Activated T-cell treated with anti-CD3 and anti-CD28 coated beads, Interleukin-2, amount 50 U/mL, for 24 hours (primary cell): ENCODE results near the gene R3HDM2.

Source experiments
- DNase-seq: peaks from one replicate; pipeline ENCODE4 v3.0.0-alpha.2; 2020
- H3K27ac Mint-ChIP-seq: 2 replicates; pipeline ENCODE4 v1.8.0; 2020; ENCODE audit warnings: mild to moderate bottlenecking, mixed read lengths
- H3K27me3 Mint-ChIP-seq: 2 replicates; pipeline ENCODE4 v1.8.0; 2020; ENCODE audit warnings: mixed read lengths
- H3K36me3 Mint-ChIP-seq: 2 replicates; pipeline ENCODE4 v1.8.0; 2020; ENCODE audit warnings: low read depth, mixed read lengths
- H3K4me1 Mint-ChIP-seq: 2 replicates; pipeline ENCODE4 v1.8.0; 2020; ENCODE audit warnings: low read depth, mixed read lengths
- H3K4me3 Mint-ChIP-seq: 2 replicates; pipeline ENCODE4 v1.8.0; 2020; ENCODE audit warnings: mild to moderate bottlenecking, moderate library complexity, mixed read lengths
- H3K9me3 Mint-ChIP-seq: 2 replicates; pipeline ENCODE4 v1.8.0; 2020; ENCODE audit warnings: mixed read lengths

Gene R3HDM2

GRCh38 chr12:57225680-57226210 lies 205.1 kb downstream of the R3HDM2 start:
- Mint-ChIP-seq H3K9me3 (no peaks in the 10 kb centered on the region), H3K4me3 (peak overlapping the region; percentile 29), H3K36me3 (peaks cover 16% of the 10 kb centered on the region), H3K4me1 (peaks cover 63% of the 10 kb centered on the region), H3K27ac (no peak overlapping the region), H3K27me3 (peaks cover 67% of the 10 kb centered on the region)
- no peak for DNase-seq

- Mint-ChIP-seq H3K27ac (no peak overlapping the region), H3K27me3 (peaks cover 71% of the 10 kb centered on the region), H3K36me3 (peaks cover 10% of the 10 kb centered on the region), H3K4me1 (peaks cover 60% of the 10 kb centered on the region), H3K4me3 (peak overlapping the region; percentile 35), H3K9me3 (no peaks in the 10 kb centered on the region)
- peak; percentile 72 for DNase-seq
Observed at GRCh38 chr12:57224973-57225679, 205.7 kb downstream of the R3HDM2 start.

GRCh38 chr12:57224278-57224972 lies 206.4 kb downstream of the R3HDM2 start:
- no peak overlapping the region for H3K27ac Mint-ChIP-seq
- peaks cover 3% of the 10 kb centered on the region for H3K36me3 Mint-ChIP-seq
- peaks cover 76% of the 10 kb centered on the region for H3K27me3 Mint-ChIP-seq
- no peaks in the 10 kb centered on the region for H3K9me3 Mint-ChIP-seq
- DNase-seq: no peak
- H3K4me3 Mint-ChIP-seq: no peak overlapping the region
- peaks cover 61% of the 10 kb centered on the region for H3K4me1 Mint-ChIP-seq

GRCh38 chr12:57223191-57224165 lies 207.4 kb downstream of the R3HDM2 start:
- no peak for DNase-seq
- Mint-ChIP-seq H3K4me1 (peaks cover 52% of the 10 kb centered on the region), H3K27ac (no peak overlapping the region), H3K36me3 (no peaks in the 10 kb centered on the region), H3K9me3 (no peaks in the 10 kb centered on the region), H3K4me3 (no peak overlapping the region), H3K27me3 (peaks cover 86% of the 10 kb centered on the region)

GRCh38 chr12:57222286-57223190 lies 208.3 kb downstream of the R3HDM2 start:
- no peak overlapping the region for H3K4me3 Mint-ChIP-seq
- peaks cover 93% of the 10 kb centered on the region for H3K27me3 Mint-ChIP-seq

GRCh38 chr12:57221169-57221917 lies 209.5 kb downstream of the R3HDM2 start:
- H3K4me3 Mint-ChIP-seq: no peak overlapping the region
- no peaks in the 10 kb centered on the region for H3K9me3 Mint-ChIP-seq
- peaks cover 91% of the 10 kb centered on the region for H3K27me3 Mint-ChIP-seq
- H3K4me1 Mint-ChIP-seq: peaks cover 47% of the 10 kb centered on the region
- no peaks in the 10 kb centered on the region for H3K36me3 Mint-ChIP-seq
- H3K27ac Mint-ChIP-seq: no peak overlapping the region
- no peak for DNase-seq

More at GRCh38 chr12:57222286-57223190, 208.3 kb downstream of the R3HDM2 start:
- Mint-ChIP-seq H3K36me3 (no peaks in the 10 kb centered on the region), H3K27ac (no peak overlapping the region), H3K4me1 (peaks cover 50% of the 10 kb centered on the region), H3K9me3 (no peaks in the 10 kb centered on the region)
- no peak for DNase-seq

- no peak overlapping the region for H3K4me3 Mint-ChIP-seq
- no peak overlapping the region for H3K27ac Mint-ChIP-seq
- H3K27me3 Mint-ChIP-seq: peaks cover 89% of the 10 kb centered on the region
- DNase-seq: no peak
- H3K36me3 Mint-ChIP-seq: no peaks in the 10 kb centered on the region
- no peaks in the 10 kb centered on the region for H3K9me3 Mint-ChIP-seq
- peaks cover 46% of the 10 kb centered on the region for H3K4me1 Mint-ChIP-seq
Observed at GRCh38 chr12:57220770-57221168, 210.1 kb downstream of the R3HDM2 start.

GRCh38 chr12:57219993-57220754 lies 210.7 kb downstream of the R3HDM2 start:
- H3K4me1 Mint-ChIP-seq: peaks cover 48% of the 10 kb centered on the region
- peaks cover 90% of the 10 kb centered on the region for H3K27me3 Mint-ChIP-seq

GRCh38 chr12:57219205-57219992 lies 211.4 kb downstream of the R3HDM2 start:
- DNase-seq: no peak
- Mint-ChIP-seq H3K27me3 (peaks cover 91% of the 10 kb centered on the region), H3K36me3 (no peaks in the 10 kb centered on the region), H3K27ac (no peak overlapping the region), H3K4me3 (no peak overlapping the region), H3K4me1 (peaks cover 45% of the 10 kb centered on the region), H3K9me3 (no peaks in the 10 kb centered on the region)

More at GRCh38 chr12:57219993-57220754, 210.7 kb downstream of the R3HDM2 start:
- no peak overlapping the region for H3K4me3 Mint-ChIP-seq
- no peaks in the 10 kb centered on the region for H3K9me3 Mint-ChIP-seq
- H3K36me3 Mint-ChIP-seq: no peaks in the 10 kb centered on the region
- no peak for DNase-seq
- H3K27ac Mint-ChIP-seq: no peak overlapping the region

GRCh38 chr12:57218030-57218853 lies 212.6 kb downstream of the R3HDM2 start:
- Mint-ChIP-seq H3K36me3 (no peaks in the 10 kb centered on the region), H3K4me3 (no peak overlapping the region), H3K9me3 (no peaks in the 10 kb centered on the region), H3K27ac (no peak overlapping the region), H3K27me3 (peaks cover 91% of the 10 kb centered on the region), H3K4me1 (peaks cover 52% of the 10 kb centered on the region)
- DNase-seq: no peak
